HG02642 (cell line): ENCODE data around the gene ADGRF1.
"Not testable (repeated sequence)": the region's sequence is repeated elsewhere in the genome, so short reads cannot be mapped to it uniquely, and the experiment has no call there.

ENCODE experiments used
- ATAC-seq: cut with Tn5 transposase; IDR thresholded peaks from one replicate; pipeline ENCODE4 v1.9.1; 2021; ENCODE audit warnings: mild to moderate bottlenecking; ENCODE audit not compliant: unreplicated experiment, poor library complexity

Gene ADGRF1

DNA sequence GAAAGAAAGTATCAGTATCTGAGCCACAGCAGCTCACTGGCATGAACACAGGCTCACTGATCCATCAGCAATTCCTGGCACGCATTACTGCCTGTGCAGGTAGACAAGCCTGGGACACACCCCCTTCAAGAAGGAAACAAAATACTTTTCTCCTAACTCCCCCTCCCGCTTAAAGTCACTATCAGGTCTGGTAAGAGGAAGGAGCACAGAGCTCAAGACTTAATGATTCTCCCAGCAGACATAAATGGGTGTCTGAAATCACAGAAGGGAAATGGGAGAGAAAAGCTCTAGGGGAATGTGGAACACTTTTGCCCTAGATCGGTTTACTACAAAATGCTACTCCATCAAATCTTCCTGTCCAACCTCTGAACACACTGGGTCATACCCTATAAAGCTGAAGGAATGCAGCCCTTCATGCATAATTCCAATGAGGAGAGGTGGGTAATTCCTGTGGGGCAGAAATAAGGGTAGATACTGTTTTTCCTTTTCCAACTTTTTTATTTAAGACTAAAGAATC lies at the start of gene ADGRF1:
Gene ADGRF1, minus strand, starts transcription at position 58 of the 517 bp plus-strand sequence. CDS start 13,271 bp downstream, outside the sequence.
- no peak for ATAC-seq

DNA sequence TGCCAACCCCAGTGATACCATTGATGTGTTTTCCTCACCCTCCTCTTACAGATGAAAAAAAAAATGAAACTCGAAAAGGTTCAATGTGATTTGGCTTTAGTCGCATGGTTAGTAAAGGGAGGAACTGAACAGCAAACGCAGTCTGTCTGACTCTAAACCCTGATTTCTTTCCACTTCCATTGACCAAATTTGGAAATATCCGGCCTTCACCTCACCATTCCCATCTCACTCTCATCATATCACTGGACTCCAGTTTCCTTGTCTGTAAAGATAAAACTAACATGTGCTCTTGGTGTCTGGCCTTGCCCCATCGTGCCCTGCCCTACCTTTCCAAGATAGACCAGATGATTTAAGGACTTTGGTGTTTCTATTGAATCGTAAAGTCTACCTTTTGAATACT lies 48.7 kb upstream of the ADGRF1 start:
- no peak for ATAC-seq

DNA sequence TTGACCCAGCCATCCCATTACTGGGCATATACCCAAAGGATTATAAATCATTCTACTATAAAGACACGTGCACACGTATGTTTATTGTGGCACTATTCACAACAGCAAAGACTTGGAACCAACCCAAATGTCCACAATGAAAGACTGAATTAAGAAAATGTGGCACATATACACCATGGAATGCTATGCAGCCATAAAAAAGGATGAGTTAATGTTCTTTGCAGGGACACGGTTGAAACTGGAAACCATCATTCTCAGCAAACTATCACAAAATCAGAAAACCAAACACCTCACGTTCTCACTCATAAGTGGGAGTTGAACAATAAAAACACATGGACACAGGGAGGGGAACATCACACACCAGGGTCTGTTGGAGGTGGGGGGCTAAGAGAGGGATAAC lies 47.3 kb upstream of the ADGRF1 start:
- not testable (repeated sequence) for ATAC-seq

DNA sequence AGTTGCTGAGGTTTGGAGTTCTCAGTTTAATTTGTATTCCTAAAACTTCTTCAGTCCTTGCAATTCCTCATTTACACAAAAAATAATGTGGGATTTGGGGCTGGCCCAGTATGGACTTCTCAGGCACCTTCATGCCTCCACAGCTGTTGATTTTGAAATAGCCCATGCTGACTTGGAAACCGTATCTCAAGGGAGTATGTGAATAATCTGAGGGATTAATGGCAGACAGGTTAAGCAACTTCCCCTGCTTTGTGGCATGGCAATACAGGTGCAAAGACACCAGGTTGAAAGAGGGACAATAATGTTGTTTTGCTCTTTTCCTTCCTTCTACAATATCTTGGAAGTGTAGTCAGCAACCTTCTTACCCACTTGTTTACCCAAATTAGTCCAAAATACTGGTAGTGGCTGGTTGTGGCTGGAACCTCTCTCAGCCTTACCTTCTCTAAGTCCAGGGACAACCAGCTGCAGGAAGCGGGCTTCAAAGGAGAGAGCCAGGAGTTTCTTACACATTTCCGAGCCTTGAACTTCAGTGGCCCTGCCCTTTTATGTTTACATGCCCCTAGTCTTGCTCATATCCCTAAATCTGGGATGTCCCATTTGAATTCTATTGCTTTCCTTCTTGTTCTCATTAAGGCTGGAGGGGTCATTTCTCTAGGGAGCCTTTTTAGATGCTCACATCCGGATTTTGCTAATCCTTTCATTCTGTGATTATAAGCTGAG lies 44.1 kb upstream of the ADGRF1 start:
- no peak for ATAC-seq

DNA sequence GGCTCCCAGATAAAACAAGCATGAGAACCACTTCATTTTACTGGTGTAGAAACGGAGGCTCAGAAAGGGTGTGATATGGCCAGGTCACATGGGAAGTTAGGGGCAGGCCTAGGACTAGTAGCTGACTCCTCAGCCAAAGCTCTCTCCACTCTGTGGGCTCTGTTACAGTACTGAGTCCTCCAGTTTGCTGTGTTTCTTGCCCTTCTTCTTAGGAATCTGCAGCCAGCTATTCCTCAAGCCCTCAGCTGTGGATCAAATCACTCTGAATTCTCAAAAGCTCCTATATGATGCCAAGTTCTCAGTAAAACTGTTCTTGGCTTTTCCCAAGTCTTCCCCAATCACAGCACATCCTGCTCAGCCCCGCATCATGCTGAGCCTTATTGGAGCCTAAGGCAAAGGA lies 42.5 kb upstream of the ADGRF1 start:
- ATAC-seq = no peak

DNA sequence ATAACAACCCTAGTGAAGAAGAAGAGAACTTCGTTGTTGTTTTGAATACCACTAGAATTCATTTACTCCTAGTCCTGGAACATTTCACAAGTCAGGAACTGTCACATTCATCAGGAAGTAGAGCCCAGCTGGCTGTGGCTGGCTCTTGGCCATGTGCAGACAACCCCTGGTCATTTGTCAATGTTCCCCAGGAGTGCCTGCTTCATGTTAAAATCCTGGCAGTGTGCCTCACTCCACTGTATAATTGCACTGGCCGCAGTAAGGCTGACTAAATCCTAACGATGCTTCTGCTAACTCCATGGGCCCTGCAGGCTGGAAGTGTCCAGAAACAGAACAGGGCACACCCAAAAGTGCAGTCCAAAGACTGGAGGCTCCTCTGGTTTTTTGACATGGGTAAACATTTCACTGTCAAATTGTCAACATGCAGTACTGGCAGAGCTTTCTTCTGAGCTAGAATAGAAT lies 41.5 kb upstream of the ADGRF1 start:
- no peak for ATAC-seq

DNA sequence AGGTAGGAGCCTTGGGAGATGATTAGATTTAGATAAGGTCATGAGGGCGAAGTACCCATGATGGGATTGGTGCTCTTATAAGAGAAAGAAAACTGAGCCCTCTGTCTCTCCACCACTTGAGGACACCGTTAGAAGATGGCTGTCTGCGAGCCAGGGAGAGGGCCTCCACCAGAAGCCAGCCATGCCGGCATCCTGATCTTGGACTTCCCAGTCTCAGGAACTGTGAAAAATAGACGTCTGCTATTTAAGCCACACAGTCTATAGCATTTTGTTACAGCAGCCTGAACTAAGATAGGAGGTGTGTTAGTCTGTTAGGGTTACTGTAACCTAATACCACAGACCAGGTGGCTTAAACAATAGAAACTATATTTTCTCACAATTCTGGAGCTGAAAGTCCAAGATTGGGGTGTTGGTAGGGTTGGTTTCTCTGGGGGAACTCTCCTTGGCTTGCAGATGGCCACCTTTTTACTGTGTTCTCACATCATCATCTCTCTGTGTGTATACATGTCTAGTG lies 38.0 kb upstream of the ADGRF1 start:
- ATAC-seq = no peak

DNA sequence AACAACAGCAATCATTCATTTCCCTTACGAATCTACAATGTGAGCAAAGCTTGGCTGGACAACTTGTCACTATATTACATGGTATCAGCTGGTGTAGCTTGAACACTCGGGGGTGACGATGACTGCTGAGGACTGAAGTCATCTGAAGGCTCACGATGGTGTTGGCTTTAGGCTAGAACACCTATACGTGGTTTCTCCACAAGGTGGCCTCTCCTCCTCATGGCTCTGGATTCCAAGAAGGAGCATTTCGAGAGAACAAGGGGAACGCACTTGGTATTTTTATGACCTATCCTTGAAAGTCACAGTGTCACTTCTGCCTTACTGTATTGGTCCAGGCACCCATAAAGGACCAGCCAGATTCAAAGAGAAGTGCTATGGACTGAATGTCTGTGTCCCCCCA lies 37.5 kb upstream of the ADGRF1 start:
- ATAC-seq = no peak

DNA sequence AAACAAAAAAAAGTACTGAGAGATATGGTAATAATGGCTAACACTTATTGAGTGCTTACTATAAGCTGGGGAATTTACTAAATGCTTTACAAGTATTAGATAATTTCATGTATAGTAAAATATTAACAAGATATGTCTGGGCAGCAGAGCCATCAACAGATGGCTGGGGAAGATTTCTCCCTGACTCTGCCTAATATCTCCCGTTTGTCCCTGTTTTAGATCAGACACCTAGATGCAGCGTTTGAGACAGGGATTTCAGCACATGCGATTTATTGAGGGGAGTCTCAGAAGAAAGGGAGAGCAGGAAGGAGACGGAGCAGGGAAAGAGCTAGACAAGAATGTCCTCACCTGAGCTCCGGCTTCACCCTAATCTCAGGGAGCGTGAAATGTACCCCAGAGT lies 36.9 kb upstream of the ADGRF1 start:
- no peak for ATAC-seq

DNA sequence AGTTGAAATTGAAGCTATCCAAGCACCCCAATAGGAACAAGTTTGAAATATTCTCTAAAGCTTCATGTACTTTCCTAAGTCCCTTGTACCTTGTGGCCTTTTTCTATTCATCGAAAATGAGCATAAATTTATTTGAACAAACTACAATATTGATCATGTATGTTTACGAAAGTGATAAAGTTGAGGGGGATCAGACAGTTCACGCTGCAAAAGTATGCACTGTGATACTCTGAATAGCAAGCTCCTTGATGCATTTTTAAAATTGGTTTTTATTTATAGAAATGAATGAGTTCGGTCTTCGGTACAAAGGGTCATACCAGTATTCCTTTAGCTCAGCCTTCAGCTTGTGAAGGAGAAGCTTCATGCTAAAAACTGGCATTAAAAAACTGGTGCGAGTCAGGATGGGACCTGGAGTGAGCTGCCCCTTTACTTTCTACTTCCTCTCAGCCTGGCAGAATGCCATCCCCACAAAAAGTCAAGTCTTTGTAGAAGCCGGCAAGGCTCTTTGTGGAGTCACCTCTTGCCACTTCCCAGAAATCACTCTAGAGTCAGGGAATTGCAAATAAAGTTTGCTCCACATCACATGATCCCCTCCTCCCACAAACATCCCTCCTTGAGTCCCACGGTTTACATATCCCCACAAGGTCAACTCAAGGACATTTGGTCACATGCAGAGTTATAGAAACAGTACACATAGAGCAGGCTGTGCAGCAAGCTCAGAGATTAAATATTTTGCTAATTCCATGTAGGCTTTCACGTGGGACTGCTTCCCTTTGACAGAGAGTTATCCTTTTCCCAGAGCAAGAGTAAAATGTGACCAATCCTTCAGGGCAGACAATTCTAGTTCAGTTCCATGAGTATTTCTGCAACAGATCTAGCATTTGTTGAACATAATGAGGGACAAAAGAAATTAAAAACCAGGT lies 34.6 kb upstream of the ADGRF1 start:
- no peak for ATAC-seq

DNA sequence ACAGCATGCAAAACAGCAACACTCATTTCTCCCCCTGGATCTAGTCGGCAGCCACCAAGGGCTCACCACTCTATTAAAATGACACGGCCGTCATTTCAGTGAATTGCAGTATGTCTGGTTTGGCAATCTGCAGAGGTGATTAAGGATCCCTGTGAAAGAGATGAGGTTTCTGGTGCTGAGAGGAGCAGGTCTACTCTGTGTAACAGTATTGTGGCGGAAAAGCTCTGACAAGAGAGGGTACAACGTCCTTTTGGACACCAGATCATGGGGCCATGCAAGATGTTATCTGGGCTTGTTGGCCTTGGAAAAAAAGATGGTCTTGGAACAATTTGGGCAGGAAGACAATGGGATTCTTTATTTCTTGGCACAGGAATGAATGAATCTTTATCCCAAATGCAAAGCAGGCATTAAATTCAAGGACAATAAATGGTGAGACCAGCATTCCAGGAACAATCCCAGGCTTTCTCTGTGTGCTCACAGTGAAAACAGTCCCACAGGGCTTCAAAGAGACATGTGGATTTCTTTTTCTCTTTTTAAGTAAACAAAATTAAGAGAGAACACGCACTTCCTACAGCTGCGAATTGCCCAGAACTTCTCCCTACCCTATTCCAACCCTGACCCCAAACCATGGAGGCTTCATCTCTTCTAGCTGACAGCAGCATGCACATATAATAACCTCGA lies 33.7 kb upstream of the ADGRF1 start:
- ATAC-seq = no peak

DNA sequence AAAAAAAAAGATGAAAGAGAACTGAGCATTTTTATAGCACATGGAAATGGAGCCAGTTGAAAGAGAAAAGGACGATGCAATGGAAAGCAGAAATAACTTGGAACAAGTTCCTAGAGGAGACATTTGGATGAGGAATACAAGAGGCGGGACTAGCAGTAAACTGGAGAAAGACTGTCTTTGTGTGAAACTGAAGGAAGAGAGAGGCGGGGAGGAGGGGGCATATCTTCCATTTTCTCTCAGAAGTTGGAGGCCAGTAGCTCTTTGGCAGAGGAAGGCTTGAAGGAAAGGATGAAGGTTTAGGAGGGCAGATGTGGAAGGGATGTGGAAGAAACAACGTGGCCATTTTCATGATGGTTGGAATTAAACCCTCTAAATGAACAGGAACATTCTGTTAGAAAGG lies 33.0 kb upstream of the ADGRF1 start:
- ATAC-seq = no peak

DNA sequence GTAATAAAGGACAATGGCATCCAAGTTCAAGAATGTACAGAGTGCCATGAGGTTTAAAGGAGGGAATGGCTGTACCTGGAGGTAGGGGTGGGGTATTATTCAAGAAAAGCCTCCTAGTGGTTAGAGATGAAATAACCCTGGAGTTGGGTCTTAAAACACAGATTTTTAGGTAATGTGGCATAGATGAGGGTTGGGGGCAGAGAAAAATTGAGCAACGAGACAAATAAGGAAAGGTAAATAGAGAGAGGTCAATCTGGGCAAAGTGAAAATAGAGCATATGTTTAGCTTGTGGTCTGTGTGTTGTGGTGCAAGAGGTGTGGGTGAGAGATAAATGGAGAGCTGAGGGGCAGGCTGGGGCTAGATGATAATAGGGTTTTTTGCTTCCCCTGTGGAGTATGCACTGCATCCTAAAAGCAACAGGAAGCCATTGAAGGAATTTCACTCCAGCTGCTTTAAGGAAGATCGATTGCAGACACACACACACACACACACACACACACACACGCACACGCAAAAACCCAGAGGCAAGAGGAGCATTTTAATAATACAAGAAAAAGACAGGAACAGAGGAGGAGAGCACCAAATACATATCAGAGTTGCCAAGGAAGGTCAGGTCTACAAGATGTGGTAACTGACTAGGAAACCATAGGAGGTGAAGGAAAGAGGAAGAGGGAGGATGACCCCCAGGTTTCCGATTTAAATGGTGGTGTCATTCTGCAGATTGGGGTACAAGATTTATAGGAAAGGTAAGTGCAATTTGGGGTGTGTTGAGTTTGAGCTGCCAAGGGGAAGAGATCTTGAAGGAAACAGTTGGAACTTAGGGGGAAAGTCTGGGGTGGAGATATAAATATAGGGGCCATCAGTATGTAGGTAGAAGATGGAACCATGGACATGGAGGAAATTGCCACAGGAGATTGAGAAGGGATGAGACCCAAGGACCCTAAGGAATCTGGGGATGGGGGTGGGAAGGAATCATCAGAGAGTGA lies 31.3 kb upstream of the ADGRF1 start:
- ATAC-seq = no peak

DNA sequence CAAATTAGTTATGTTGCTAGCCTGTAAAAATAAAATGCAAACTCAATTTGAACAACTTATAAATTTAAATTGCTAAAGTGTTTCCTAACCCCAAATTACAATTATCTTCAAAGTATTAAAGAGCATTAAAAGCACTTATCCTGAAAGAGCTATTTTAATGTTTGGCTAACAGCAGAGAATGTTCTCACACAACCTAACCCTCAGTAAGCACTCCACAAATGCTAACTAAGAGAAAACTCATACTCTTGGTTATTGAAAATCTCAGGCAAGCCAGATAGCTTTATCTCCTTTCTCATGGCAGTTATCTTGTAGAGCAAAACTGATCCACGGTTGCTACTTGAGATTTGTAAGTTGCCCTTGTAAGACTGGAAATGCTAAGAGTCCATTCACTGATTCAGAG lies 30.5 kb upstream of the ADGRF1 start:
- ATAC-seq = no peak

DNA sequence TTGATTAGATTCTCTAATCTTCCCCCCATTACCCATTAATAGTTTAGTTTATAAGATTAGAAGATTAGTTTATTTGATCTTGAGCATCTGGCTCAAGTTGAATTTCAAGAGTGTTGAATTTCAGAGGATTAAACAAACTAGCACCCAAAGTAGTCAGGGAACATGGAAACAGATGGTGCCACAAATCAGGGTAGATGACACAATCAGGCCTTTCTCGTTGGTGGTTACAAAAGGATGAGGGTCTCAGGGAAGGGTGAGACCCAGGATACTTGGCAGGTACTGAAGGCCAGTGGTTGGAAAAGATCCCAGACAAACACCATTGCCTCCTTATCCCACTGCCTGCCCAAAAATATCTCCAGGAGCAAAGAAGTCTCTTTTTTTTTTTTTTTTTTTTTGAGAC lies 29.5 kb upstream of the ADGRF1 start:
- no peak for ATAC-seq

DNA sequence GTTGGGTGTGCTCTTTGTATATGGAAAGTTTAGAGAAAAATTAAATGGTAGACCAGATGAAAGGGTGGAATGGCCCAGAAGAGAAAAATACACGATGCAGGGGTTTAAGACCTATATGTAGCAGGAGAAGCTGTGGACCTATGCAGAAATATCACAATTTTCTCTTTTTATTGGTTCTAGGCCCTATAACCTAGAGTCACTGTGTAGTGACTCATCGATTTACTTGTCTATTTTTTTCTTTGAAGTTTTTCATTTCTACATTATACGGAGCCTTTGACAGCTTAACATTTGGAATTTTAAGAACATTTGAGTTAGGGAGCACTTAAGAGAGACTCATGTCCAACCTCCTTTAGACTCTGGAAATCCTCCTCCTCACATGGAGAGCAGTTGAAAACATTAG lies 28.3 kb upstream of the ADGRF1 start:
- ATAC-seq = no peak

DNA sequence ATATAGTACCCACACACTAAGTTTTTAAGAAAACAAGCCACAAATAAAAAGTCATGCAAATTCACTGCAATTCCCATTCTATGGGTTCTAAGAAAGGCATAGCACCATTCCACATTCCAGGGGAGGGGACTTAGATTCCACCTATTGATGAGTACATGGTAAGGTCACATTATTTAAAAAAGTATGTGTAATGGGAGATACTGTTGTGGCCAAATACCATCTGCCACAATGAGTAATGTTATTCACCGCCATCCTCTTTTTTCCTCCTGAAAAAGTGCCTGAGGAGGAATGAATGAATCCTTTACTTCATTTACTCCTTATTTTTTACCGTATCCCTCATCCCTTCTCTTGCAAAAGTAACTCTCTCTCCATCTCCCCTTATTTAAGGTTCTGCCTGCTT lies 27.0 kb upstream of the ADGRF1 start:
- no peak for ATAC-seq

DNA sequence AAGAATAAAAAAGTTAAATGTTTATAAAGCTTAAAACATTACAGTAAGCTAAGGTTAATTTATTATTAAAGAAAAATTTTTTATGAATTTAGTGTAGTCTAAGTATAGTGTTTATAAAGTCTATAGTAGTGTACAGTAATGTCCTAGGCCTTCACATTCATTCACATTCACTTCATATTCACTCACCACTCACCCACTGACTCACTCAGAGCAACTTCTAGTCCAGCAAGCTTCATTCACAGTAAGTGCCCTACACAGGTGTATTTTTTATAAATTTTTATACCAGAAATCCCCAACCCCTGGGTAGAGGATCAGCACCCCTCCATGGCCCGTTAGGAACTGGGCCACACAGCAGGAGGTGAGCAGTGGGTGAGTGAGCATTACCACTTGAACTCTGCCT lies 24.3 kb upstream of the ADGRF1 start:
- no peak for ATAC-seq

DNA sequence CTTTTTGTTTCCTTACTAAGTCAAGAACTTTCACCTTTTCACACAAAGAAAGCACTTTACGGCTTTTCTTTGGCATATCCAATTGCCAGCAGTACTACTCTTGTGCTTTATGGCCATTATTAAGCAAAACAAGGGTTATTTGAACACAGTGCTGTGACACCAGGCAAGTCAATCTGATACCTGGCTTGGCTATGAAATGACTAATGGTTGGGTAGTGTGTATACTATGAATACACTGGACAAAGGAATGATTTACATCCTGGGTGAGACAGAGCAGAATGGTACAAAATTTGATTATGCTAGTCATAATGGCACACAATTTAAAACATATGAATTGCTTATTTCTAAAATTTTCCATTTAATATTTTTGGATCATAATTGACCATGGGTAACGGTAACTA lies 22.1 kb upstream of the ADGRF1 start:
- peak; percentile 57 for ATAC-seq
